ENCODE measurements around the gene ETFDH. TPM values are rescaled to one million over a fixed set of nuclear protein-coding genes. Genes with fewer than 3 reads are reported as not detected.
"Not testable (repeated sequence)": the region's sequence is repeated elsewhere in the genome, so short reads cannot be mapped to it uniquely, and the experiment has no call there.

Gene ETFDH
- total and polyA plus RNA-seq, 7 donors = 60.4 to 154 (median 91.0) TPM

GRCh38 chr4:158754385-158755180, 82.5 kb downstream of the ETFDH start:
- ATAC-seq (no peak), DNase-seq (no peak)
- WGBS, 3 donors = 93 to 98% (median 97%) methylated on average over 5 of the region's 5 CpGs
- Histone ChIP-seq H3K9me3 (no peaks in the 10 kb centered on the region), H3K4me3 (no peak overlapping the region), H3K27ac (no peak overlapping the region), H3K27me3 (ENCODE audit: insufficient read depth in 3 of 3, low read length in 2 of 3) (no peaks in the 10 kb centered on the region), H3K36me3 (ENCODE audit: insufficient read depth in 1 of 2, low read depth in 1 of 2) (no peaks in the 10 kb centered on the region), H3K4me1 (no peaks in the 10 kb centered on the region)
- TF ChIP-seq CTCF (IDR thresholded peaks at IDR 0.05) = no peak
- intact Hi-C loops (cut with DNase I) = no loop called here

- H3K9me3 ChIP-seq; H3K4me1 ChIP-seq; H3K36me3 ChIP-seq (ENCODE audit: insufficient read depth in 1 of 2, low read depth in 1 of 2); H3K27ac ChIP-seq; H3K4me3 ChIP-seq; ATAC-seq; DNase-seq; H3K27me3 ChIP-seq (ENCODE audit: insufficient read depth in 3 of 3, low read length in 2 of 3); intact Hi-C loops (cut with DNase I): not testable (repeated sequence)
- 85 to 93% (median 91%) methylated on average over 7 of the region's 7 CpGs for WGBS, 3 donors
Measured at GRCh38 chr4:158755819-158756218, 83.7 kb downstream of the ETFDH start.

- Histone ChIP-seq H3K9me3 (no peaks in the 10 kb centered on the region), H3K27me3 (ENCODE audit: insufficient read depth in 3 of 3, low read length in 2 of 3) (no peaks in the 10 kb centered on the region), H3K4me3 (no peak overlapping the region), H3K4me1 (no peaks in the 10 kb centered on the region), H3K36me3 (ENCODE audit: insufficient read depth in 1 of 2, low read depth in 1 of 2) (no peaks in the 10 kb centered on the region), H3K27ac (no peak overlapping the region)
- ATAC-seq (no peak), DNase-seq (no peak)
- TF ChIP-seq CTCF (IDR thresholded peaks at IDR 0.05) = no peak
- intact Hi-C loops (cut with DNase I) = no loop called here
Measured at GRCh38 chr4:158756588-158756987, 84.5 kb downstream of the ETFDH start.

- Histone ChIP-seq H3K9me3 (no peaks in the 10 kb centered on the region), H3K27ac (no peak overlapping the region), H3K27me3 (ENCODE audit: insufficient read depth in 3 of 3, low read length in 2 of 3) (no peaks in the 10 kb centered on the region), H3K4me3 (no peak overlapping the region), H3K4me1 (no peaks in the 10 kb centered on the region), H3K36me3 (ENCODE audit: insufficient read depth in 1 of 2, low read depth in 1 of 2) (no peaks in the 10 kb centered on the region)
- no peak for DNase-seq
- 71 to 89% (median 79%) methylated on average over 4 of the region's 4 CpGs for WGBS, 3 donors
- intact Hi-C loops (cut with DNase I) = no loop called here
- no peak for ATAC-seq
- TF ChIP-seq CTCF (IDR thresholded peaks at IDR 0.05) = no peak
Measured at GRCh38 chr4:158758142-158758541, 86.0 kb downstream of the ETFDH start.

GRCh38 chr4:158758703-158759102, 86.6 kb downstream of the ETFDH start:
- Histone ChIP-seq H3K9me3 (no peaks in the 10 kb centered on the region), H3K27me3 (ENCODE audit: insufficient read depth in 3 of 3, low read length in 2 of 3) (no peaks in the 10 kb centered on the region), H3K27ac (no peak overlapping the region), H3K4me1 (no peaks in the 10 kb centered on the region), H3K36me3 (ENCODE audit: insufficient read depth in 1 of 2, low read depth in 1 of 2) (no peaks in the 10 kb centered on the region), H3K4me3 (no peak overlapping the region)
- no peak for TF ChIP-seq CTCF (IDR thresholded peaks at IDR 0.05)
- intact Hi-C loops (cut with DNase I) = no loop called here
- ATAC-seq (no peak), DNase-seq (no peak)
- 94 to 97% (median 96%) methylated on average over 4 of the region's 4 CpGs for WGBS, 3 donors

Other genes with a start within 250 kb of the ETFDH start
- not detected for gene RXFP1, start 150.4 kb upstream of the ETFDH start, total RNA-seq
- under 1 TPM in 1 of 3 donors, not detected in 2; 0.01 TPM for gene RXFP1, start 150.4 kb upstream of the ETFDH start, polyA plus RNA-seq
- 1 to 10 TPM in 3 of 4 donors, under 1 TPM in 1; 0.57 to 4.5 (median 2.5) TPM for gene C4orf46, start 409 bp upstream of the ETFDH start, total RNA-seq
- 1 to 10 TPM in 2 of 3 donors, under 1 TPM in 1; 0.59 to 2.1 (median 1.4) TPM for gene C4orf46, start 409 bp upstream of the ETFDH start, polyA plus RNA-seq
- gene PPID, start 51.1 kb downstream of the ETFDH start, total RNA-seq = 10 to 100 TPM; 35.1 to 68.1 (median 51.0) TPM
- 100 to 1,000 TPM in 1 of 3 donors, 10 to 100 TPM in 2; 49.8 to 162 (median 72.5) TPM for gene PPID, start 51.1 kb downstream of the ETFDH start, polyA plus RNA-seq
- gene FNIP2, start 96.7 kb downstream of the ETFDH start, total RNA-seq = 10 to 100 TPM; 31.5 to 92.1 (median 53.4) TPM
- 10 to 100 TPM; 15.6 to 33.3 (median 19.1) TPM for gene FNIP2, start 96.7 kb downstream of the ETFDH start, polyA plus RNA-seq